ENCODE data around the gene VPS33B.

Gene VPS33B

GRCh38 chr15:90972133-90972532 is 50.3 kb downstream of the VPS33B start:
- no peak for DNase-seq

DNA sequence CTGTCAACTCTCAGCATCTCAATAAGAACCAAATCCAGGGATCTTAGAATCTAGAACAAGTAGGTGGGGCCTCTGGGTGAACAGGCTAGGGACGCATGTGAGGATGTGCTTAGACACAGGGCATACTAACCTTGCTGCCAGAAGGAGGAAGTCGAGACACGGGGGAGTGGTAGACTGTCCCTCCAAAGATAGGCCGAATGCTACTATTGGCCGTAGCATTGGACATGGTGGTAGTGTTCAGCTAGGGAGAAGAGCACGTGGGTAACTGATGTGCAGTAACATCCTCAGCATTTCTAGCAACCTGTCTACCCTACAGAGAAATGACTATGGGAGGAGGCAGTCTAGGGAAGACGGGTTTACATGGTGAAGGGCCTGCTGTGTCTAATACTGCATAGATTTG is 52.1 kb downstream of the VPS33B start:
- DNase-seq = no peak

DNA sequence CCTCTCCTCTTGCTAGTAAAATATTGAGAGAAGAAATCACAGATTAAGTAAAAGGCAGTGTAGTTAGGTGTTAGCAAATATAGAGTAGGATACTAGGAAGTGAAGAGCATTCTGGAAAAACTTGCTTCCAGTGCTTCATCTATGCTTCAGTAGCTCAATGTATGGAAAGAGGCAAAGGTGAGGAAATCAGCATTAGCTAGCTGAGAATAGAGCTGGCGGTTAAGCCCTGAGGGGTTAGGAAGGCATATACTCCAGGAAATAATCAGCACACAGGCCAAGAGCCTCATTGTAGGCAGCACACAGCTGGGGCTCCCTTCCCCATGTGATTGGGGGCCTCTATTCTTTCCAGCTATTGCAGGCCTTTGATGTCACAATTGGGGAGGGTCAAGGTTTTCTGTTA is 54.0 kb downstream of the VPS33B start:
- no peak for DNase-seq

GRCh38 chr15:90967206-90967605 is 55.2 kb downstream of the VPS33B start:
- no peak for DNase-seq

GRCh38 chr15:90966262-90966661 is 56.1 kb downstream of the VPS33B start:
- no peak for DNase-seq

DNA sequence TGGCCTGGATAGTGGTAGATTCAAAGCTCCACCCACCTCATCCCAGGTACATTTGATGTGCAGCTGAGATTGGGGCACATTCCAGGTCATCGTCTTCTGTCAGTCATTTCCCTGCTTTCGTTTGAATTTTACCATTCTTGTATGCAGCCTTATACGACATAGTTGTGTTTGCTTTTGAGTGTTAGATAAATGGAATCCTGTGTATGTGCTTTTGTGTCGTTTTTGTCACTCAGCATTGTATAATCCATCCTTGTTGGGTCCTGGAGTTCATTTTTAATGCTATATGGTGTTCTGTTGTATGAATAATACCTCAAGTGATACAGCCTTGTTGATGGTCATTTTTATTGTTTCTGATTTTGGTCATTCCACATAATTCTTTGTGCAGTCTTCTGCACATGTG is 60.4 kb downstream of the VPS33B start:
- no peak for DNase-seq

DNA sequence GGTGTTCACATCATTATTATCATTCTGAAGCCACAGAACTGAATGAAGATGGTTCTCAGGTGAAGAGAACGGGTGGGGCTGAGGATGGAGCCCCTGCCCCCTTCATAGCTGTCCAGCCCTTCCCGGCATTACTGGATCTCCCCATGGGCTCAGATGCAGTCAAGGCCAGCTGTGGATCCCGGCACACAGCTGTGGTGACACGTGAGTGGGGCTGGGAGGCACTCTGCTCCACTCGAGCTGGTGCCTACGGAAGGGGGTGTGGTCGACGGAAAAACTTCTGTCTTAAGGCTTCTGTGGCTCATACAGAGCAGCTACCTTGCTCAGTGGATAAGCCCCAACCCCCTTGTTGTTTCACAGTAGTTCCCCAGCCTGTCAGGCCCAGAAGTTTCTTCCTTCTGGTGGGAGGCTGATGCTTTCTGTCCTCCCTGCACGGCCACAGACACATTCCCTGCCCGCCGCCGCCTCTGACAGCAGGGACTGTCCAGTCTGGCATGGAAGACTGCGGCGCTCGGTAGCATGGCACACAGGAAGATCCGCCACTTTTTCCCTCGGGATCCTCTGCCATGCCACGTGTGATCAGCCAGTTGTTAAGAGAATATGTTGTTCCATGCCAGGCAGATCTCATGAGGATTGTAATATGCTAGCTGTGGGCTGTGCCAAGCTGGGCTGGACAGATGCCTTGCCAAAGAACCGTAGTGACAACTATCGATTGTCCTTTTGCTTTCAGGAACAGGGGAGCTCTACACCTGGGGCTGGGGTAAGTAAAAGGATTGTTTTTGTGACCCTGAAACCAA is 61.9 kb downstream of the VPS33B start:
- DNase-seq = no peak

- peak; percentile 45 to 64 for DNase-seq
These were observed 62.5 kb downstream of the VPS33B start for GRCh38 chr15:90959894-90960293.

DNA sequence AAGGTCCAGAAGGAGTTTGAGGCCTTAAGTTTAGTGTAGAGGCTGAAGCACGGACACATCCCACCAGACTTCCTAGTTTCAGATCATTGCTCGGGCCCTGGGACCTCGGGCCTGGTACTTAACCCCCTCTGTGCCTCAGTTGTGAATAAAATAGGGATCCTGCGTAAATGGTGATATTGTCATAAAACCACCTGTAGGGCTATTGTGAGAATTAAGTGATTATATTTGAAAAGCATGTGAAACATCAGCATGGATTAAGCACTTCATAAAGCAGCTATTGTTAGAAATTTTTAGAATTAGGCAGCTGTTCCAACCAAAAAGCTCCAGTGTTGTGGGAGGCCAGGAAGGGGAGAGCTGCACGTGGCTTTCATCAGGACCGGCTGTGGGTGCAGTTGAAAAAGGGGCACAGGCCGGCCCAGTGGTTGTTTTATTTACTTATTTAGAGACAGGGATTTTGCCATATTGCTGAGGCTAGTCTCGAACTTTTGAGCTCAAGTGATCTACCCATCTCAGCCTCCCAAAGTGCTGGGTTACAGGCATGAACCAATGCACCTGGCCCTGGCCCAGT is 63.3 kb downstream of the VPS33B start:
- DNase-seq = no peak

- DNase-seq = no peak
These were observed 64.6 kb downstream of the VPS33B start for GRCh38 chr15:90957791-90958190.

- no peak for DNase-seq
These were observed 65.2 kb downstream of the VPS33B start for GRCh38 chr15:90957031-90957790.

- DNase-seq = peak; percentile 42 to 63
These were observed 65.9 kb downstream of the VPS33B start for GRCh38 chr15:90956274-90957030.

GRCh38 chr15:90955624-90956273 is 66.6 kb downstream of the VPS33B start:
- no peak for DNase-seq

- peak; percentile 86 to 92 for DNase-seq
These were observed 67.4 kb downstream of the VPS33B start, which contains the start of gene RCCD1 for GRCh38 chr15:90954712-90955623. Gene RCCD1 (plus strand): TSS chr15:90954884. CDS start chr15:90956735, 1,851 bp downstream.

DNA sequence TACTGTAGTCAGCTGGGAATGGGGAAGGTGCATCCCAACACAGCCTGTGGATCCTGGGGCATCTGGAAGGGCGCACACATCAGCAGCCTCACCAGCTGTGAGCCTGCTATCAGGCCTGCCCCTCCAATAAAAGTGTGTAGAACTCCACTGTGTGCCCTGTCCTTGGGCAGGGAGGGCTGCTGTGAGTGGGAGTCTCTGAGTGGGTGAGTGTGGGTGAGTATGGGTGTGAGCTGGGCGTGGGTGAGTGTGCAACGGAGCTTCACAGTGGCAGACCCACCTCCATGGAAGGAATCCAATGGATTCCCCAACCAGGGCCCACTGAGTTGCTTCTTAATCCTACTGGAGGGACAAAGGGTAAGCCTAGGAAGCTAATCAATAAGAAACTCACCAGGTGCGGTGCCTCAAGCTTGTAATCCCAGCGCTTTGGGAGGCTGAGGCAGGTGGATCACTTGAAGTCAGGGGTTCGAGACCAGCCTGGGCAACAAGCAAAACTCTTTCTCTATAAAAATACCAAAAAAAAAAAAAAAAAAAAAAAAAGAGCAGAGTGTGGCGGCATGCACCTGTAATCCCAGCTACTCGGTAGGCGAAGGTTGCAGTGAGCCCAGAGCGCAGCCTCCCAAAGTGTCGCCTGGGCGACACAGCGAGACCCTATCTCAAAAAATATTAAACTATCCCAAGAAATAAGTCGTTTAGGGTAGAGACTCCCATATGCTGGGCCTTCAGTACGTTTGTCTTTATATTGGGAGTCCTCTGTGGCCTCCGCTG is 68.3 kb downstream of the VPS33B start:
- DNase-seq = no peak

DNA sequence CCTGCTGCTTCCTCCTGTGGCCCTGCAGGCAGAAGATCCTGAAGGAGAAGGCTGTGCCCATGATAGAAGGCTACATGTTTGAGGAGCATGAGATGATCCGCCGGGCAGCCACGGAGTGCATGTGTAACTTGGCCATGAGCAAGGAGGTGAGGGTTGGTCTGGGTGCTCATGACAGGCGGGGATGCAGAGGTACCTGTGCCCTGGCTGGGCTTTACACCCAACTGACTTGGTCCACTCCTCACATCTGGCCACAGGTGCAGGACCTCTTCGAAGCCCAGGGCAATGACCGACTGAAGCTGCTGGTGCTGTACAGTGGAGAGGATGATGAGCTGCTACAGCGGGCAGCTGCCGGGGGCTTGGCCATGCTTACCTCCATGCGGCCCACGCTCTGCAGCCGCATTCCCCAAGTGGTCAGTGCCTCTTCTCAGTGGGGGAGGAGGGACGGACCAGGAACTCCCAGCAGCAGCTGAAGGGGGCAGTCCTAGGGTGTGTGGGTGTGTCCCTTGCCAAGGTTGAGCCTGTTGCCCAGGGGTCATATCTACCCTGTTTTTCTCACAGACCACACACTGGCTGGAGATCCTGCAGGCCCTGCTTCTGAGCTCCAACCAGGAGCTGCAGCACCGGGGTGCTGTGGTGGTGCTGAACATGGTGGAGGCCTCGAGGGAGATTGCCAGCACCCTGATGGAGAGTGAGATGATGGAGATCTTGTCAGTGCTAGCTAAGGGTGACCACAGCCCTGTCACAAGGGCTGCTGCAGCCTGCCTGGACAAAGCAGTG is 69.3 kb downstream of the VPS33B start:
- DNase-seq = no peak

DNA sequence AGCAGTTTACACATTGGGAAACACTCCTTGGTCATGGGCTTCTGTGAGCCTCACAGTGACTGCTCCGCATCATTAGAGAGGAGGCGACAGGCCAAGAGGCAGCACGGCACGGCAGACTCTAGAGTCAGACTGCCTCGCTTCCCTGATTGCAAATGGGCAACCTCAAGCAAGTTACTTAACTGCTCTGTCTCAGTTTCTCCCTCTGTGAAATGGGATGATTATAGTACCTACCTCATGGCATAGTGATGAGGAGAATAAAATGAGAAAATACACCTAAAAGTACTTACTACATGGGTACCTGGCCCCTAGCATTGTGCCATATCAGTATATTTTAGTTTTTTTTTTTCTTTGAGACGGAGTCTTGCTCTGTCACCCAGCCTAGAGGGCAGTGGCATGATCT is 71.7 kb downstream of the VPS33B start:
- DNase-seq = no peak

DNA sequence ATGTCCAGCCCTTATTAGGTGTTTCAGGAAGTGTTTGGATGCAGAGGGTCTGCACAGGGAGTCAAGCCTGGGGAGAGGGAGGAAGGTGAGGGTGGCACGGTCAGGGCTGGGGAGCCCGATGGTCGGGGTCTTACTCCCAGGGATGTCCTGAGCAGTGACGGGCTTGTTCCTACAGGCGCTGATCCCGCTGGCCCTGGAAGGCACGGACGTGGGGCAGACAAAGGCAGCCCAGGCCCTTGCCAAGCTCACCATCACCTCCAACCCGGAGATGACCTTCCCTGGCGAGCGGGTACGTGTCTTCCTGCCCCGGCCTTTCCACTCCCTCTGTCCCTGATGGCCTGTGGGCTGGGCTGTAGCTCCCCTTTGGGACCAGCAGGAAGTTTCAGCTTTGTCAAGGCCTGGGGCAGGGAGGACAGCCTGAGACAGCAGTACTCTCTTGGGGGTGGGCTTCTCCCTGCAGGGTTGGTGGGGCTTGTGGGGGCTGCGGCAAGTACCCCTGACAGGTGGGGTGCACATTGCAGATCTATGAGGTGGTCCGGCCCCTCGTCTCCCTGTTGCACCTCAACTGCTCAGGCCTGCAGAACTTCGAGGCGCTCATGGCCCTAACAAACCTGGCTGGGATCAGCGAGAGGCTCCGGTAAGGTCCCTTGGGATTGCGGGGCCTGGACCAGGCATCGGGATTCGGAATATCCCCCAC is 72.3 kb downstream of the VPS33B start:
- DNase-seq = no peak

All from hippocampal formation (tissue), 2 donors.